GM18517 (cell line): ENCODE results near the gene SGIP1.

Experiments used
- ATAC-seq: cut with Tn5 transposase; IDR thresholded peaks from one replicate; pipeline ENCODE4 v1.9.1; 2021; ENCODE audit warnings: mild to moderate bottlenecking, moderate library complexity; ENCODE audit not compliant: unreplicated experiment

The SGIP1 gene

GRCh38 chr1:66676613-66677298 is 142.8 kb downstream of the SGIP1 start:
- ATAC-seq, result no peak

- ATAC-seq, result no peak
Measured at GRCh38 chr1:66678146-66678545, 144.2 kb downstream of the SGIP1 start.

GRCh38 chr1:66679140-66679539 is 145.2 kb downstream of the SGIP1 start:
- no peak for ATAC-seq

DNA sequence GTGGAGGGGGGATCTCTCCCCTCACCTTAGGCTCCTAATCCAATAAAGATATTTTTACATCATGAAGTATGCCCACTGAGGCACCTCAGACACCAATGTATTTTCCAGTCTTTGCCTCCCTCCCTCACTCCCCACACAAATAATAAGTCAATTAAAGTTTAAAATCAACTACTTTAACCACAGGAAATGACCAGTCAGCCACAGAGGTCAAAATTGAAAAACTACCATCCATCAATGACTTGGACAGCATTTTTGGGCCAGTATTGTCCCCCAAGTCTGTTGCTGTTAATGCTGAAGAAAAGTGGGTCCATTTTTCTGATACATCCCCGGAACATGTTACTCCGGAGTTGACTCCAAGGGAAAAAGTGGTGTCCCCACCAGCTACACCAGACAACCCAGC is 147.7 kb downstream of the SGIP1 start:
- ATAC-seq, result no peak

GRCh38 chr1:66682106-66682505 is 148.2 kb downstream of the SGIP1 start:
- ATAC-seq, result no peak

DNA sequence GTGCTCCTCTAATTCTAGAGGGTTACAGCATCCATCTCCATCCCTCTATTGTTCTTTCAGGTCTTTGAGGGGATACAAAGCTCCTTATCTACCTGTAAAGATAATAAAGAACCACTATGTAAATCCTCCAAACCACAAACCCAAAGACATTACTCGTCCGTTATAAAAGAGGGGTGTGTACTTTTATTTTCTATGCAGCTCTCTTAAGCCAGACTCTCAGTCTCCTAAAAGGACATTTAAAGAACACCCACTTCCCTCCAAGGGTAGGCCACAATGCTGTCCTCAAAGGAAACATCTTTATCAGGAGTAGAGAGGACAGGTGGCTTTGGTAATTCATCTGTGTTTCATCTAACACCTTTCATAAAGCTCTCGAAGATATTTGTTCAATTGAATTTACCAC is 150.4 kb downstream of the SGIP1 start:
- ATAC-seq, result no peak

GRCh38 chr1:66685265-66685664 is 151.3 kb downstream of the SGIP1 start:
- ATAC-seq, result no peak

GRCh38 chr1:66685670-66686069 is 151.7 kb downstream of the SGIP1 start:
- ATAC-seq, result no peak

DNA sequence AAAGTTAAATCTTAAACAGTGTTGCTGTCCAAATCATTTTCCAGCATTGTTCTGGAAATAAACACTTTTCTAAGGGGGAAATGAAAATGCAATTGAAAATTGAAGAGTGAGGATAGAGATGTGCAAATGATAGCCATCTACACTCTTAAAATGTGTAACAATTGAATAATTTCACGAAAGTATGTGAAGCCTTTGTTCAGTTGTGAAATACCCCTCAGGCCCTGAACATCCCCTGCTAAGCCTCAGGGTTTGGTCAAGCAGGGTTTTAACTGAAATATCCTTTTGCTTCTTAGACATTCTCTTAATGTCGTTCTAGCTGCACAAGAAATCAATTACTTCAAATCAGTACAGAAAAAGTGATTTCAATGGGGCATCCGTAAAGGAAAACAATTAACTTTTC is 152.5 kb downstream of the SGIP1 start:
- no peak for ATAC-seq

GRCh38 chr1:66687358-66687757 is 153.4 kb downstream of the SGIP1 start:
- ATAC-seq, result no peak

- ATAC-seq, result no peak
Measured at GRCh38 chr1:66690666-66691381, 156.9 kb downstream of the SGIP1 start.

DNA sequence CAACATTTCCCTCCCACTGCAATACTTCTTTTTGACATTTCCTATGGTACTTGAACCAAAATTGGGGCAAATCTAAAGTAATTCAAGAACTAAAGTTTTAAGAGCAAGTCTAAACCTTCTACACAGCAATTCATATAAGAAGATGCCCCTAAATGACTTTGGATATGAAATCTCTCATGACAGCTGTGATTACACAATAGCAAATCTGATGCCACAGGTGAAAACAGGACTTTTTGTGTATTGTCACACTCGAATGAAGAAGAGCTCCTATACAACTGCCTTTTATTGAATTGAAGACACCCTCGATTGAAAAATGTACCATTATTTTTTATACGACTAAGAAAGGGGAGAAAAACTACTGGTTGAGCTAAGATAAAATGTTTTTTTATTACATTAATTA is 158.7 kb downstream of the SGIP1 start:
- ATAC-seq, result no peak

DNA sequence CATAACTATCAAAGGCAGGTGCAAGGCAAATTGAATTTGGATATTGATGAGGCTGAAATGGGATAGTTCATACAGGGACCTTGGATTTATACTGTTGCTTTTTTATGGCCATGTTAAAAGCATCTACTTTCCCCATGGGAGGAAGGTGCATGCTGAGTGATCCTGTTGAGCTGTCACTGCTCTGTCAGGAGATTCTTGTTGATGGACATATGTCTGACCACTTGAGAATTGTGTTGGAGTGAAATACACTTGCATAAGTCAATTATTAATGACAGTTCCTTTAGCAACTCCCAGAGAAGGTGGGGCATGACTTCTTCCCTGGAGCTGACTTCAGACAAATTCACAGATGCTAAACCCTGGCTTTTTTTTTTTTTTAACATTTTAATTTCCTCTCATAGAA is 159.9 kb downstream of the SGIP1 start:
- no peak for ATAC-seq

- ATAC-seq, result no peak
Measured at GRCh38 chr1:66695116-66695515, 161.2 kb downstream of the SGIP1 start.

DNA sequence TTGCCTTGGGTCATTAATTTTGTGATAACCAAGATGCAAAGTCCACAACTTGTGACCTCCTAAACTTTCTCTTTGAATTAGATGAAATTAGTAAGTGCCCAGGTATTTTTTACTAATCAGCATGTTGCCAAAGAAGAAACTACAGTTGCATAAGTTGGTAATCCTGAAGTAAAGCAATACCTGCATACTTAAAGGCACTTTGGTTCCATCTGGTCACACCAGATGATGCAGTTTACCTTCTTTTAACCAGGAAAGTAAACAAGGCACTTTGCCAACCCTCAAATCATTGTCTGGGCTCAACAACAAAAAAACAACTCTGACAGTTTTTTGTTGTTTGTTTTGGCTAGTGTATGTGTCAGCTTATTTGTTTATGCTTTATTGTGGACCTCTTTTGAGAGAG is 162.8 kb downstream of the SGIP1 start:
- ATAC-seq, result no peak

DNA sequence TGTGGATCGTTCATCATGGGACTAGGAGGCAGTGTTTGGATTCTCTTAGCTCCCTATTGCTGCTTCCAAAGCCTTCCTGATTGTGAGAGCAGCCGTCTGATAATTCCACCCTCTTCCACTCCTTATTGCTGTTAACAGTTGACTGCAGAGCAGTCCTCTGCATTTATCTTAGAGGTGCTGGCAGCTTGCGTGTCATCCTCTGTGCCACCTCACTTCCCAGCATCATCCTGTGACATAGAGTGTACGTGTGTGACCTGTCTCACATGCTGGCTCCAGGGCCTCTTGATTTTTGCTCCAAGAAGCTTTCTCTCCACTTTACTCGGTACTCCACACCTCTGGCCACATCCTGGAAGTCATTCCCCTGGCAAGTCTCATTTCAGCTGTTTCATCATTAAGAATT is 165.3 kb downstream of the SGIP1 start:
- no peak for ATAC-seq

DNA sequence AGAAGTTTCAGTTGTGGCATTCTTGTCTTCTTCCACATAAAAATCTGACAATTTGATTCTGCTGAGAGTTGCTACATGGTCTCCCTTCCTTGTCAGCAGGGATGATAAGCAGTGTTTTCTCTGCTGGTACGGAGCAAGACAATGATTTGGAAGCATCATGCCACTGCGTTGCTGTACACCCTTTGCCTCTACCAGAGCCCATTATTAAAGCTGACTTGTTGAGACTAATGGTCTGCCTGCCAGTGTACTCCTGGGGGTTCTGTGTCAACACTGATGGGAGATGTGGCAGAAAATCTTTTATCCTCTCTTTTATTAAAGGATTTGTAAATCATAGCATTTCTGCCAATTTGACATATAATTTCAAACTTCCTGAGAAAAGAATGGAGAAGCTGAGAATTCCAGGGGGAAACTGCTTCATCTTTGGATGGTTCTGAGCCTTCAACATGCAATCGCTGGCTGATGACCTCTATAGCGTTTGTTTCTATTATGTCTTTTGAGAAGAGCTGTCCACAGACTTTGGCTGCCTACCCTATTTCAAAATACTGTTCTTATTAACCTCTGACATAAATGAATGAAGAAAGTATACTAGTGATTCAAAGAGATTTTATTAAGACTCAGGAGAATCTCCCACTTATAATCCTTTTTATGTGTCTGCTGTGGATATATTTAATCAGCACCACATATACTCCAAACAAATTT is 170.4 kb downstream of the SGIP1 start:
- ATAC-seq, result no peak

GRCh38 chr1:66705110-66705509 is 171.2 kb downstream of the SGIP1 start:
- ATAC-seq, result no peak

GRCh38 chr1:66711420-66711819 is 177.5 kb downstream of the SGIP1 start:
- no peak for ATAC-seq

- no peak for ATAC-seq
Measured at GRCh38 chr1:66712839-66713238, 178.9 kb downstream of the SGIP1 start.

DNA sequence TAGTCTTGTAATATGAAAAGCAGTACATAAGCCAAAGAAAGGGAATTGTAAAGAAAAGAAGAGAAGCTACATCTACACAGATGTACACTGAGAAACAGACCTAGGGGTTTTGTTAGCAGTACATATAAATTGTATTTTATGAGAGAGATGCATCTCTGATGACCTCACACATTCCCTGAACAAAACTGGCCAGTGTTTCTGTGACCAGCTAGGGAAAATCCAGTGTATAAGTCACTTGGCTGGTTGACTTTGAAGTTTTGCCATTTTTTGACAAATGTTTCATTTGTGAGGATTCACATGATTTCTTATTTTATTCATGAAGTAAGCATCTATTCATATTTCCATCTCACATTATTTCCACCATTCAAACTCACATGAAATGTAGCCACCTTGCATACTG is 190.0 kb downstream of the SGIP1 start:
- no peak for ATAC-seq
